Brain microvascular endothelial cell (primary cell): ENCODE results near the gene NOD1.

Source experiments
- DNase-seq: peaks from one replicate; pipeline ENCODE4 v3.0.0-alpha.2; 2020
- H3K27ac ChIP-seq: fragments of 250-450 bp; sonication (Bioruptor Pico); 2 replicates; pipeline ENCODE4 v1.5.1; 2020; ENCODE audit warnings: mild to moderate bottlenecking, moderate library complexity
- H3K27me3 ChIP-seq: fragments of 250-450 bp; sonication (Bioruptor Pico); replicated peaks from 2 replicates; pipeline ENCODE4 v1.5.1; 2020; ENCODE audit warnings: mild to moderate bottlenecking
- H3K36me3 ChIP-seq: fragments of 250-450 bp; sonication (Bioruptor Pico); replicated peaks from 2 replicates; pipeline ENCODE4 v1.5.1; 2020; ENCODE audit warnings: mild to moderate bottlenecking
- H3K4me3 ChIP-seq: 2 replicates; pipeline ENCODE4 v1.5.1; 2011; ENCODE audit warnings: low read depth, mild to moderate bottlenecking, control low read depth, low read length, moderate library complexity
- in situ Hi-C: cut with HindIII; loops from 2 replicates; pipeline ENCODE4 v1.10.0; 2017; ENCODE audit warnings: low sequenced_read_pairs, low pct_ligation_motif_present
- TF ChIP-seq, protein P1 (sequence below): IDR thresholded peaks from 2 replicates; pipeline ENCODE4 v1.5.1; 2011; ENCODE audit warnings: low read depth, mild to moderate bottlenecking, moderate library complexity, low read length, control low read depth, inconsistent platforms; ENCODE audit errors: missing control alignments

NOD1 gene

DNA sequence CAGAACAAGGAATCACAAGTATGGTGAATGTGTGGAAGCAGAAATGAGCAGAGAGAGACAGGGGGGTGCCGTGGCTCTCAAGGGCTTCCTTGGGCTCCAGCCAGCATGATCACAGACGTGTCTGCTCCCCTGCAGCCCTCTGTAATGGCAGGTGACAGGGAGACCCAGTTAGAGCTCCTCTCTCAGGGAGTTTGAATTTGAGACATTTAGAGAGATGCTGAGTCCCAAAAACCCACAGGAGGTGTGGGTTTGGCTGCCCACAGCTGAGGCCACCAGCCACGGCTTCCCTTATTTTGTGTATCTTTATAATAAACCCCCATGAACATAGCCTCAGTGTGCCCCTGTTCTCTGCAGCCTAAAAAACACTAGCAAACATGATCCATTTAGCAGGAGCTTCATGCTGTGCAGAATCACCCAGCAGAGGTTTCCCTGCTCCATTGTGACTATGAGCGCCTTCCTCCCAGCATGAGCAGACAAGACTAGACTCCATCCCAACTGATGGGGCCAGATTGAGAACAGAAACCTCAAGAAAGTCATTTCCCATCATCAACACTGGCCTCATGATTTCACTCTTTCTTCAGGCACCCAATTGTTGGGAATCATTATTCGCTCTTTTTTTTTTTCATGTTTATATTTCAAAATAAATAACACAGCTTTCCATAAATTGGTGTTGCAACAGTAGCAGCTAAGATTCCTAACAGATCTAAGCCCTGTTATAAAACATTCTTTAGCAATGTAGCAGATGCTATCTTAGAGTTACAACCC lies 13.4 kb downstream of the NOD1 start:
- in situ Hi-C loops: no loop called here
- H3K27me3 ChIP-seq: no peaks in the 10 kb centered on the region
- no peak for DNase-seq
- H3K27ac ChIP-seq: no peak overlapping the region
- H3K4me3 ChIP-seq: no peak overlapping the region
- TF ChIP-seq, protein P1, sequence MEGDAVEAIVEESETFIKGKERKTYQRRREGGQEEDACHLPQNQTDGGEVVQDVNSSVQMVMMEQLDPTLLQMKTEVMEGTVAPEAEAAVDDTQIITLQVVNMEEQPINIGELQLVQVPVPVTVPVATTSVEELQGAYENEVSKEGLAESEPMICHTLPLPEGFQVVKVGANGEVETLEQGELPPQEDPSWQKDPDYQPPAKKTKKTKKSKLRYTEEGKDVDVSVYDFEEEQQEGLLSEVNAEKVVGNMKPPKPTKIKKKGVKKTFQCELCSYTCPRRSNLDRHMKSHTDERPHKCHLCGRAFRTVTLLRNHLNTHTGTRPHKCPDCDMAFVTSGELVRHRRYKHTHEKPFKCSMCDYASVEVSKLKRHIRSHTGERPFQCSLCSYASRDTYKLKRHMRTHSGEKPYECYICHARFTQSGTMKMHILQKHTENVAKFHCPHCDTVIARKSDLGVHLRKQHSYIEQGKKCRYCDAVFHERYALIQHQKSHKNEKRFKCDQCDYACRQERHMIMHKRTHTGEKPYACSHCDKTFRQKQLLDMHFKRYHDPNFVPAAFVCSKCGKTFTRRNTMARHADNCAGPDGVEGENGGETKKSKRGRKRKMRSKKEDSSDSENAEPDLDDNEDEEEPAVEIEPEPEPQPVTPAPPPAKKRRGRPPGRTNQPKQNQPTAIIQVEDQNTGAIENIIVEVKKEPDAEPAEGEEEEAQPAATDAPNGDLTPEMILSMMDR: no peak
- no peaks in the 10 kb centered on the region for H3K36me3 ChIP-seq

DNA sequence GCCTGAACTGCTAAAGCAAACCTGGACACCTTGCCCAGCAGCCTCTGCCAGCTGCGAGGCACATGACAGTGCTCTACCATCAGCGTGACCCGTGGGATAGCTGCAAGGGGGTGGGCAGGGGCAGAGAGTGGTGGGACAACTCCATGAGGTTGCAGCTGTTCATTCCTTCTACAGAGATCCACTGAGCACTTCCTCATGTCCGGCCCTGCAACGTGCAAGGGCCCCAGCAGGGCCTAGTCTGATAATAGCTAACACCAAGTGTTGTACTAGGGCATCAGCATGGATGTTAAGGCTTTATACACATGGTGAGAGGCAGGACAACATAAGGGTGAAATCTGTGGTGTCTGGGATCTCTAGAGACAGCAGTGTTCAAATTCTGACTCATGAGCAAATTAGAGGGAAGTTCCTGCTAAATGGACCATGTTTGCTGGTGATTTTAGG lies 14.3 kb downstream of the NOD1 start:
- in situ Hi-C loops: no loop called here
- H3K27ac ChIP-seq: no peak overlapping the region
- H3K36me3 ChIP-seq: no peaks in the 10 kb centered on the region
- TF ChIP-seq, protein P1: no peak
- H3K27me3 ChIP-seq: no peaks in the 10 kb centered on the region
- no peak for DNase-seq
- no peak overlapping the region for H3K4me3 ChIP-seq

DNA sequence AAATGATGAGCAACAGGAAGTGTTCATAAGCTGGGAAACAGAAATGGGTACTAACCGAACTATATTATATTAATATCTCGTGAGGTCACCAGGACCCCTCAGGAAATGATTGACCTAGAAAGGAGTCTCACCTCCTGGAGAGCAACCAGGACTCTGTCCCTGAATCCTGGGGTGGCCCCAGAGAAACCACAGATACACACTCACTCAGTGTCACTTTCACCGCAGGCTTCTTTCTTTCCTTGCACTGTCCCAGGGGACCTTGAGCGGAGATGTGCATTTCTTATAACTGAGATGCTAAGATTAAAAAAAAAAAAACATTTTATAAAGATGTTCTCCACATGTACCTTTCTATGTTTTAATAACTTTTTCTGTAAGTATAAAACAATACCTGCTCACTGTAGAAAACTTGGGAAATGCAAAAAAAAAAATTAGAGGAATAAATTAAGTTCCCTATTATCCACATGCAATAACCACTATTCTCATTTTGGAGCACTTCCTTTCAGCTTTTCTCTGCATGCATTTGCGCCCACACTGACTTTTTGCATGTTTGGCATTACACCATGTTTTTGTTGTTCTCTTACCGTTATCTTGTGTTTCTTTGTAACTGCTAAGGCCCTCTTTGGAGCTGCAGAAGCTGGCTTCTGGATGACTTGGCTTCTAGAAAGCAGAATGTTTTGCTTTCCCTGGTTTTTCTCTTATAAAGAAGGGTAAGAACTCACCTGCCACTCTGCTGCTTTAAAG lies 15.0 kb downstream of the NOD1 start:
- Histone ChIP-seq H3K4me3 (no peak overlapping the region), H3K27me3 (no peaks in the 10 kb centered on the region), H3K36me3 (no peaks in the 10 kb centered on the region), H3K27ac (no peak overlapping the region)
- TF ChIP-seq, protein P1: no peak
- peak; percentile 31 for DNase-seq
- in situ Hi-C loops: no loop called here

DNA sequence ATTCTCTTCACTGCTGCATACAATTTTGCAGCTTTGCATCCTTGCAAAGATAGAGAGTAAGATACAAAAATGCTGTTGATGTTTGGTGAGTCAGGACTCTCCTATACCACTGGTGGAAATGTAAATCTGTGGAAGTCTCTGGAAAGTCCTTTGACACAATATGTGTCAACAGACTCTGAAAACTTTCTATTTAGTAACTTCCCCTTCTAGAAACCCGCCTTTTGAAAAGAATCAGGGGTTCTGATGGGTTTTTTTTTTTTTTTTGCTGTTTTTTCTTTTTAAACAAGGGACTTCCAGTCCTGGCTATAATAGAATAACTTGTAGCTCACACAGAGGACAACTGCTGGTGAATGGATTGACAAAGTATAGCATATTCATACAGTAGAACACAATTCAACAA lies 16.4 kb downstream of the NOD1 start:
- H3K27ac ChIP-seq: no peak overlapping the region
- in situ Hi-C loops: no loop called here

DNA sequence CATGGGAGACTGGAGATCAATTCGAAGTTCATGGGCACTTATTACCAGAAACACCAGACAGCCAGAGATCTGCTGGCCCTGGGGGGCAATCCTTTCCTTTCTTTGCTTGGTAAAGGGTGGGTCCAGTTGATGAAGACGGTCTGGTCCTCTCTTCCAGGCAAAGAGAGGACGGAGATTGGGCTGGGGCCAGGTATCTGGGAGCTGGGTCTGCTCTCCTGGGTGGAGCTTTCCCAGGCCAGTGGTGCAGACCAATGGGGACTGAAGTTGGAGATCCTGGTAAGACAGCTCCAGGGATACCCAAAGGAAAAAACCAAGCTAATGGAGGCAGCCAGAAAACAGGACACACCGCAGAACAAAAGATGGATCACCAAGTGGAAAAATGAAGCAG lies 18.3 kb downstream of the NOD1 start:
- Histone ChIP-seq H3K27me3 (no peaks in the 10 kb centered on the region), H3K36me3 (no peaks in the 10 kb centered on the region), H3K4me3 (no peak overlapping the region), H3K27ac (peak overlapping the region; percentile 78)
- TF ChIP-seq, protein P1: no peak
- in situ Hi-C loops: no loop called here
- no peak for DNase-seq

More for the DNA sequence above, 16.4 kb downstream of the NOD1 start:
- no peak for DNase-seq
- no peaks in the 10 kb centered on the region for H3K27me3 ChIP-seq
- H3K36me3 ChIP-seq: no peaks in the 10 kb centered on the region
- TF ChIP-seq, protein P1: no peak
- H3K4me3 ChIP-seq: no peak overlapping the region
